Activated CD4-positive, CD25-positive, alpha-beta regulatory T cell treated with anti-CD3 and anti-CD28 coated beads, Interleukin-2, amount 50 U/mL, for 72 hours (primary cell): ENCODE measurements around the gene ZNF653.
"Not testable (repeated sequence)": the region's sequence is repeated elsewhere in the genome, so short reads cannot be mapped to it uniquely, and the experiment has no call there.

Experiments
- DNase-seq: peaks from one replicate; pipeline ENCODE4 v3.0.0; 2021

Gene ZNF653

GRCh38 chr19:11453468-11454341 is 51.9 kb downstream of the ZNF653 start:
- no peak for DNase-seq

GRCh38 chr19:11452620-11453310 is 52.9 kb downstream of the ZNF653 start:
- DNase-seq: no peak

- DNase-seq: no peak
Observed at GRCh38 chr19:11451871-11452619, 53.6 kb downstream of the ZNF653 start.

GRCh38 chr19:11451327-11451870 is 54.2 kb downstream of the ZNF653 start:
- no peak for DNase-seq

GRCh38 chr19:11450570-11451326 is 54.9 kb downstream of the ZNF653 start:
- no peak for DNase-seq

GRCh38 chr19:11448923-11449554 is 56.6 kb downstream of the ZNF653 start:
- DNase-seq: no peak

- DNase-seq: no peak
Observed at GRCh38 chr19:11448410-11448809, 57.2 kb downstream of the ZNF653 start.

- DNase-seq: no peak
Observed at GRCh38 chr19:11447347-11448262, 58.0 kb downstream of the ZNF653 start.

- DNase-seq: peak; percentile 63
Observed at GRCh38 chr19:11446652-11447301, 58.9 kb downstream of the ZNF653 start.

GRCh38 chr19:11446271-11446651 is 59.4 kb downstream of the ZNF653 start:
- no peak for DNase-seq

- no peak for DNase-seq
Observed at GRCh38 chr19:11445141-11445540, 60.5 kb downstream of the ZNF653 start.

- no peak for DNase-seq
Observed at GRCh38 chr19:11444059-11444458, 61.6 kb downstream of the ZNF653 start.

- DNase-seq: no peak
Observed at GRCh38 chr19:11437955-11438354, 67.7 kb downstream of the ZNF653 start.

- no peak for DNase-seq
Observed at GRCh38 chr19:11435833-11436313, 69.8 kb downstream of the ZNF653 start.

- DNase-seq: peak; percentile 96
Observed at GRCh38 chr19:11435057-11435832, 70.4 kb downstream of the ZNF653 start, which contains the start of the genes ODAD3 and PRKCSH. Gene ODAD3 (minus strand): TSS chr19:11435121. CDS start chr19:11435016, 105 bp downstream. Gene PRKCSH (plus strand): TSS chr19:11435635. CDS start chr19:11436118, 483 bp downstream.

GRCh38 chr19:11434703-11435056 is 71.0 kb downstream of the ZNF653 start:
- no peak for DNase-seq

GRCh38 chr19:11433526-11433925 is 72.1 kb downstream of the ZNF653 start:
- not testable (repeated sequence) for DNase-seq
